ENCODE results near the gene KLHDC10.
"Not testable (repeated sequence)": the region's sequence is repeated elsewhere in the genome, so short reads cannot be mapped to it uniquely, and the experiment has no call there.

Gene KLHDC10

GRCh38 chr7:130178251-130178650, 107.9 kb downstream of the KLHDC10 start:
- H3K4me3 ChIP-seq (ENCODE audit: low read depth, low read length): no peak overlapping the region
- no peak for TF ChIP-seq CTCF (IDR thresholded peaks at IDR 0.05; ENCODE audit: low read depth, low read length)

- H3K4me3 ChIP-seq (ENCODE audit: low read depth, low read length): no peak overlapping the region
- TF ChIP-seq CTCF (IDR thresholded peaks at IDR 0.05; ENCODE audit: low read depth, low read length): no peak
Observed at GRCh38 chr7:130179631-130180030, 109.3 kb downstream of the KLHDC10 start.

GRCh38 chr7:130180571-130181262, 110.4 kb downstream of the KLHDC10 start:
- no peak for TF ChIP-seq CTCF (IDR thresholded peaks at IDR 0.05; ENCODE audit: low read depth, low read length)
- H3K4me3 ChIP-seq (ENCODE audit: low read depth, low read length): no peak overlapping the region

- H3K4me3 ChIP-seq (ENCODE audit: low read depth, low read length): no peak overlapping the region
- no peak for TF ChIP-seq CTCF (IDR thresholded peaks at IDR 0.05; ENCODE audit: low read depth, low read length)
Observed at GRCh38 chr7:130181263-130181605, 110.9 kb downstream of the KLHDC10 start.

GRCh38 chr7:130182990-130183389, 112.7 kb downstream of the KLHDC10 start:
- no peak for TF ChIP-seq CTCF (IDR thresholded peaks at IDR 0.05; ENCODE audit: low read depth, low read length)
- H3K4me3 ChIP-seq (ENCODE audit: low read depth, low read length): no peak overlapping the region

- not testable (repeated sequence) for H3K4me3 ChIP-seq (ENCODE audit: low read depth, low read length)
Observed at GRCh38 chr7:130184349-130184748, 114.0 kb downstream of the KLHDC10 start.
